ENCODE results near the gene SMAP1.

Gene SMAP1

GRCh38 chr6:70686548-70687133 lies 19.0 kb downstream of the SMAP1 start:
- in situ Hi-C loops (cut with HindIII; ENCODE audit: low sequenced_read_pairs) = loop anchor here (25.0 kb wide), 1 partner anchor 174 kb away; no protein-coding TSS in a partner anchor
- DNase-seq (ENCODE audit: low read depth) = peak; percentile 20
- H3K4me3 ChIP-seq (ENCODE audit: low read depth, low read length) = no peak overlapping the region
- peak; percentile 24 for TF ChIP-seq CTCF (IDR thresholded peaks at IDR 0.05; ENCODE audit: low read depth, low read length, missing control alignments)

- DNase-seq (ENCODE audit: low read depth) = no peak
- H3K4me3 ChIP-seq (ENCODE audit: low read depth, low read length) = no peak overlapping the region
- TF ChIP-seq CTCF (IDR thresholded peaks at IDR 0.05; ENCODE audit: low read depth, low read length, missing control alignments) = no peak
- in situ Hi-C loops (cut with HindIII; ENCODE audit: low sequenced_read_pairs) = loop anchor here (25.0 kb wide), 1 partner anchor 182 kb away; no protein-coding TSS in a partner anchor
Measured at GRCh38 chr6:70693887-70694286, 26.2 kb downstream of the SMAP1 start.

GRCh38 chr6:70694371-70694770 lies 26.7 kb downstream of the SMAP1 start:
- H3K4me3 ChIP-seq (ENCODE audit: low read depth, low read length) = no peak overlapping the region
- TF ChIP-seq CTCF (IDR thresholded peaks at IDR 0.05; ENCODE audit: low read depth, low read length, missing control alignments) = no peak
- in situ Hi-C loops (cut with HindIII; ENCODE audit: low sequenced_read_pairs) = loop anchor here (25.0 kb wide), 1 partner anchor 182 kb away; no protein-coding TSS in a partner anchor
- no peak for DNase-seq (ENCODE audit: low read depth)

- no peak for DNase-seq (ENCODE audit: low read depth)
- TF ChIP-seq CTCF (IDR thresholded peaks at IDR 0.05; ENCODE audit: low read depth, low read length, missing control alignments) = no peak
- H3K4me3 ChIP-seq (ENCODE audit: low read depth, low read length) = no peak overlapping the region
- in situ Hi-C loops (cut with HindIII; ENCODE audit: low sequenced_read_pairs) = no loop called here
Measured at GRCh38 chr6:70700922-70701876, 33.5 kb downstream of the SMAP1 start.

GRCh38 chr6:70705772-70706171 lies 38.1 kb downstream of the SMAP1 start:
- DNase-seq (ENCODE audit: low read depth) = no peak
- no peak overlapping the region for H3K4me3 ChIP-seq (ENCODE audit: low read depth, low read length)
- in situ Hi-C loops (cut with HindIII; ENCODE audit: low sequenced_read_pairs) = loop anchor here (5.0 kb wide), 1 partner anchor 177 kb away; no protein-coding TSS in a partner anchor
- no peak for TF ChIP-seq CTCF (IDR thresholded peaks at IDR 0.05; ENCODE audit: low read depth, low read length, missing control alignments)

- peak; percentile 47 for DNase-seq (ENCODE audit: low read depth)
Measured at GRCh38 chr6:70706491-70707123, 38.9 kb downstream of the SMAP1 start.

More at GRCh38 chr6:70706491-70707123, 38.9 kb downstream of the SMAP1 start:
- in situ Hi-C loops (cut with HindIII; ENCODE audit: low sequenced_read_pairs) = loop anchor here (5.0 kb wide), 1 partner anchor 176 kb away; no protein-coding TSS in a partner anchor
- no peak overlapping the region for H3K4me3 ChIP-seq (ENCODE audit: low read depth, low read length)
- no peak for TF ChIP-seq CTCF (IDR thresholded peaks at IDR 0.05; ENCODE audit: low read depth, low read length, missing control alignments)
